PC-3 (cell line): Measurements from ENCODE around the gene CCDC63. TPM values are rescaled to one million over a fixed set of nuclear protein-coding genes. Genes with fewer than 3 reads are reported as not detected.

Experiments
- ATAC-seq: fragments of 200-7000 bp; cut with Tn5 transposase; 2 replicates; pipeline ENCODE4 v1.9.1; 2020; ENCODE audit warnings: mild to moderate bottlenecking, moderate library complexity
- BruUV-seq: library from RNA; stranded (reverse); fragments of 400-500 nt; replicated peaks from 2 replicates; lab custom pipeline; 2021; lab: Mats Ljungman, UMichigan
- CTCF ChIA-PET: fragments of 300-600 bp; sonication (Branson Sonifier 250); formaldehyde crosslinking; loops from one replicate; lab custom pipeline; 2022; ENCODE audit warnings: antibody characterized with exemption; lab: Charles Lee
- POLR2A ChIA-PET: fragments of 300-600 bp; sonication (Branson Sonifier 250); formaldehyde crosslinking; loops from one replicate; lab custom pipeline; 2022; ENCODE audit warnings: antibody characterized with exemption; ENCODE audit not compliant: unreplicated experiment; lab: Charles Lee
- DNase-seq: peaks from one replicate; pipeline ENCODE4 v3.0.0-alpha.2; 2015
- H2AFZ ChIP-seq: fragments of 300-600 bp; sonication (generic); 2 replicates; pipeline ENCODE4 v1.6.0; 2016; ENCODE audit warnings: antibody characterized with exemption, low read length
- H3F3A ChIP-seq: fragments of 300-600 bp; sonication (generic); one replicate; pipeline ENCODE4 v1.6.0; 2017; ENCODE audit warnings: antibody characterized with exemption, low read length, control low read depth, mild to moderate bottlenecking; ENCODE audit not compliant: unreplicated experiment
- H3K27ac ChIP-seq: fragments of 300-600 bp; sonication (generic); 2 replicates; pipeline ENCODE4 v1.5.1; 2016; ENCODE audit warnings: mild to moderate bottlenecking, low read length
- H3K27me3 ChIP-seq: fragments of 300-600 bp; sonication (generic); 2 replicates; pipeline ENCODE4 v1.6.1; 2016; ENCODE audit warnings: low read length, mixed read lengths
- H3K36me3 ChIP-seq: fragments of 300-600 bp; sonication (generic); 2 replicates; pipeline ENCODE4 v1.6.1; 2016; ENCODE audit warnings: low read depth, mixed run types, low read length, mixed read lengths
- H3K4me1 ChIP-seq: fragments of 300-600 bp; sonication (generic); 2 replicates; pipeline ENCODE4 v1.5.1; 2016; ENCODE audit warnings: low read length; ENCODE audit not compliant: insufficient read depth
- H3K4me2 ChIP-seq: fragments of 300-600 bp; sonication (generic); 2 replicates; pipeline ENCODE4 v1.6.0; 2016; ENCODE audit warnings: low read length
- H3K4me3 ChIP-seq: fragments of 300-600 bp; sonication (generic); 2 replicates; pipeline ENCODE4 v1.5.1; 2016; ENCODE audit warnings: mild to moderate bottlenecking, low read length, mixed read lengths
- H3K79me2 ChIP-seq: fragments of 300-600 bp; sonication (generic); 2 replicates; pipeline ENCODE4 v1.6.1; 2017; ENCODE audit warnings: low read length, mixed read lengths
- H3K9ac ChIP-seq: fragments of 300-600 bp; sonication (generic); 2 replicates; pipeline ENCODE4 v1.6.0; 2016; ENCODE audit warnings: mild to moderate bottlenecking, low read length
- H3K9me2 ChIP-seq: fragments of 300-600 bp; sonication (generic); replicated peaks from 2 replicates; pipeline ENCODE4 v1.6.1; 2016; ENCODE audit warnings: mixed run types, low read length, mixed read lengths
- H3K9me3 ChIP-seq: fragments of 300-600 bp; sonication (generic); 2 replicates; pipeline ENCODE4 v1.6.1; 2016; ENCODE audit warnings: low read length, mixed read lengths
- H4K20me1 ChIP-seq: fragments of 300-600 bp; sonication (generic); 2 replicates; pipeline ENCODE4 v1.6.1; 2016; ENCODE audit warnings: low read length, mixed read lengths
- EZH2 ChIP-seq: fragments of 300-600 bp; sonication (generic); IDR thresholded peaks from one replicate; pipeline ENCODE4 v1.6.1; 2017; ENCODE audit warnings: antibody characterized with exemption, mild to moderate bottlenecking, low read length; ENCODE audit not compliant: unreplicated experiment
- EZH2phosphoT487 ChIP-seq: fragments of 300-600 bp; sonication (generic); IDR thresholded peaks from 2 replicates; pipeline ENCODE4 v1.6.1; 2018; ENCODE audit warnings: mild to moderate bottlenecking, antibody characterized with exemption, low read length, borderline replicate concordance
- intact Hi-C: fragments of 100-400 bp; cut with micrococcal nuclease; formaldehyde crosslinking; loops from 2 replicates; pipeline ENCODE4 v1.9.0; 2023
- total RNA-seq: library from RNA; depleted of rRNA; stranded (reverse); fragments of >200 nt; gene quantifications from 2 replicates; pipeline ENCODE4 v1.2.3, GENCODE V29; 2014
- TF ChIP-seq, protein P1 (sequence below): fragments of 300-600 bp; sonication (generic); conservative IDR thresholded peaks from 2 replicates; pipeline ENCODE4 v1.5.1; 2017; ENCODE audit warnings: antibody characterized with exemption, low read depth, mild to moderate bottlenecking, low read length

CCDC63 gene
- total RNA-seq, 1 experiment from 2014 or later = not detected

DNA sequence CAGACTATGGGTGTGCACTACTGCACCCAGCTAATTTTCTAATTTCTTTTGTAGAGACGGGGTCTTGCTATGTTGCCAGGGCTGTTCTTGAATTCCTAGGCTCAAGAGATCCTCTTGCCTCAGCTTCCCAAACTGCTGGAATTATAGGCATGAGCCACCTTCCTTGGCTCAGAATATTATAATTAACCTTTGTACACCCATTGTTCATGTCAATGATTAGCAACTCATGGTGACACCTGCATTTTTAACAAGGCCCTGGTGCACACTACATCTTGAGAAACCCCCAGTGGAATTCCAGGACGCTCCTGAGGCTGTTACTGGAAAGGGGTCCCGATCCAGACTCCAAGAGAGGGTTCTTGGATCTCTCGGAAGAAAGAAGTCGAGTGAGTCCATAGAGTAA, 28.3 kb upstream of the CCDC63 start:
- DNase-seq (no peak), ATAC-seq (no peak)
- intact Hi-C loops = no loop called here
- Histone ChIP-seq H3K4me1 (no peaks in the 10 kb centered on the region), H3K79me2 (no peaks in the 10 kb centered on the region), H3K9ac (no peak overlapping the region), H3F3A (no peaks in the 10 kb centered on the region), H3K9me2 (no peaks in the 10 kb centered on the region), H3K36me3 (no peaks in the 10 kb centered on the region), H3K4me3 (no peak overlapping the region), H4K20me1 (no peaks in the 10 kb centered on the region), H3K4me2 (no peak overlapping the region), H2AFZ (no peak overlapping the region), H3K27ac (no peak overlapping the region), H3K9me3 (no peaks in the 10 kb centered on the region), H3K27me3 (peaks cover 7% of the 10 kb centered on the region)
- ChIA-PET POLR2A (no interaction called here), CTCF (no interaction called here)
- no TSS peak for BruUV-seq
- no peak for TF ChIP-seq EZH2phosphoT487
- TF ChIP-seq, protein P1, sequence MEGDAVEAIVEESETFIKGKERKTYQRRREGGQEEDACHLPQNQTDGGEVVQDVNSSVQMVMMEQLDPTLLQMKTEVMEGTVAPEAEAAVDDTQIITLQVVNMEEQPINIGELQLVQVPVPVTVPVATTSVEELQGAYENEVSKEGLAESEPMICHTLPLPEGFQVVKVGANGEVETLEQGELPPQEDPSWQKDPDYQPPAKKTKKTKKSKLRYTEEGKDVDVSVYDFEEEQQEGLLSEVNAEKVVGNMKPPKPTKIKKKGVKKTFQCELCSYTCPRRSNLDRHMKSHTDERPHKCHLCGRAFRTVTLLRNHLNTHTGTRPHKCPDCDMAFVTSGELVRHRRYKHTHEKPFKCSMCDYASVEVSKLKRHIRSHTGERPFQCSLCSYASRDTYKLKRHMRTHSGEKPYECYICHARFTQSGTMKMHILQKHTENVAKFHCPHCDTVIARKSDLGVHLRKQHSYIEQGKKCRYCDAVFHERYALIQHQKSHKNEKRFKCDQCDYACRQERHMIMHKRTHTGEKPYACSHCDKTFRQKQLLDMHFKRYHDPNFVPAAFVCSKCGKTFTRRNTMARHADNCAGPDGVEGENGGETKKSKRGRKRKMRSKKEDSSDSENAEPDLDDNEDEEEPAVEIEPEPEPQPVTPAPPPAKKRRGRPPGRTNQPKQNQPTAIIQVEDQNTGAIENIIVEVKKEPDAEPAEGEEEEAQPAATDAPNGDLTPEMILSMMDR = no peak
- TF ChIP-seq EZH2 = no peak

DNA sequence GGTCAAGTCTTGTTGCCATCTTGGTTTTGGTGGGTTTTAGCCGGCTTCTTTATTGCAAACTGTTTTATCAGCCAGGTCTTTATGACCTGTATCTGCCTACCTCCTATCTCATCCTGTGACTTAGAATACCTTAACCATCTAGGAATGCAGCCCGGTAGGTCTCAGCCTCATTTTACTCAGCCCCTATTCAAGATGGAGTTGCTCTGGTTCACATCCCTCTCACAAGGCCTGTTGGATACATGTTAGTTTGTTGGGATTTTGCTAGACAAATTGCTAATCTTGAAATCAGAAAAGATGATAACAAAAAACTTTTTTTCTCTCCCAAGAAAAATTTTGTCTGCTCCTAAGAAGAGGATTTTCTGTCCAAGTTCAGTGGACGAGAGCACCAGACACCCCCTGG, 27.6 kb upstream of the CCDC63 start:
- ATAC-seq = no peak
- no peak overlapping the region for H3K9ac ChIP-seq
- H3K9me2 ChIP-seq = no peaks in the 10 kb centered on the region
- no peak overlapping the region for H2AFZ ChIP-seq
- no peaks in the 10 kb centered on the region for H3K9me3 ChIP-seq
- no peaks in the 10 kb centered on the region for H3F3A ChIP-seq
- no peak for TF ChIP-seq EZH2
- TF ChIP-seq, protein P1 = no peak
- TF ChIP-seq EZH2phosphoT487 = no peak
- ChIA-PET CTCF (no interaction called here), POLR2A (no interaction called here)
- no peak overlapping the region for H3K4me2 ChIP-seq
- H3K36me3 ChIP-seq = no peaks in the 10 kb centered on the region
- H3K27me3 ChIP-seq = peaks cover under 1% of the 10 kb centered on the region; the same call in 1 of the 2 replicates
- intact Hi-C loops = no loop called here
- H4K20me1 ChIP-seq = no peaks in the 10 kb centered on the region
- no peaks in the 10 kb centered on the region for H3K4me1 ChIP-seq
- H3K27ac ChIP-seq = no peak overlapping the region
- H3K79me2 ChIP-seq = no peaks in the 10 kb centered on the region
- no TSS peak for BruUV-seq
- DNase-seq = no peak
- H3K4me3 ChIP-seq = no peak overlapping the region

DNA sequence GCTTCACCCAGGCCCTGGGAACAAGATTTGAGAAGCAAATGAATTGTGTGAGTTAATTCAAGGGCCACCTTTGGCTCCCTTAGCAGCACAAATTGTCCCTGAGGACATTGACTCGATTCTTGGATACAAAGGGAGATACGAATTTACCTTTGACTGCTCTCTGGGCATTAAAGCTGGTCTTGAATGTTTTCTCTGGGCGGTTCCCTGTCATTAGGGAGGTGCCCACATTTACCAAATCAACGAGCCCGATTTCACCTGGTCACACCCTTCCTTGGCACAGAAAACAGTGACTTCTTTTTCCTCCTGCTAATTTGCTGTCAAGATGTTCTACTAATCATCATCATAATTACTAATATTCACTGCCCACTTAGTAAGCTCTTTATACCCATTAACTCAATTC, 27.1 kb upstream of the CCDC63 start:
- Histone ChIP-seq H4K20me1 (no peaks in the 10 kb centered on the region), H3K36me3 (no peaks in the 10 kb centered on the region), H3K9me3 (no peaks in the 10 kb centered on the region), H3K4me1 (no peaks in the 10 kb centered on the region), H3K9me2 (no peaks in the 10 kb centered on the region), H3K9ac (no peak overlapping the region), H3K27ac (no peak overlapping the region), H3F3A (no peaks in the 10 kb centered on the region), H3K27me3 (no peaks in the 10 kb centered on the region), H3K79me2 (no peaks in the 10 kb centered on the region), H3K4me2 (no peak overlapping the region), H2AFZ (no peak overlapping the region), H3K4me3 (no peak overlapping the region)
- ChIA-PET POLR2A (no interaction called here), CTCF (no interaction called here)
- DNase-seq = no peak
- no peak for TF ChIP-seq EZH2phosphoT487
- TF ChIP-seq, protein P1 = no peak
- no peak for TF ChIP-seq EZH2
- ATAC-seq = no peak
- intact Hi-C loops = no loop called here
- no TSS peak for BruUV-seq
